NCI-H345 treated with DMSO at 0.1 percent for 48 hours (cell line): ENCODE data around the gene BLOC1S6.

ENCODE experiments used
- DNase-seq: peaks from one replicate; lab custom pipeline; 2025; ENCODE audit not compliant: unreplicated experiment; lab: John Stamatoyannopoulos, UW

BLOC1S6 gene

DNA sequence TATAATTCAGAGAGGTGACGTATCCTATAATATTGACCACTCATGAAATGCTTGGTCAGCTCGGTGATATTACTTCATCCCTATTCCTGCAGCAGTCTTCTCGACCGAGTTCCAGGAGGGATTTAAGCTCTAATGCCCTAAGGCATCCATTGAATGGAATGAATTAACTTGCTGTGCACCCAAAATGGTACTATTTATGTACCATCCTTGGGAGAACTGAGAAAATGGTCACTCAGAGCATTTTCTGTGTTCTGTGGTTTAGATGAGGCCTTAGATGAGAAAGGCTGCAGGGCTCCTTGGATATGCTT lies 638 bp downstream of the BLOC1S6 start:
- DNase-seq, result no peak

DNA sequence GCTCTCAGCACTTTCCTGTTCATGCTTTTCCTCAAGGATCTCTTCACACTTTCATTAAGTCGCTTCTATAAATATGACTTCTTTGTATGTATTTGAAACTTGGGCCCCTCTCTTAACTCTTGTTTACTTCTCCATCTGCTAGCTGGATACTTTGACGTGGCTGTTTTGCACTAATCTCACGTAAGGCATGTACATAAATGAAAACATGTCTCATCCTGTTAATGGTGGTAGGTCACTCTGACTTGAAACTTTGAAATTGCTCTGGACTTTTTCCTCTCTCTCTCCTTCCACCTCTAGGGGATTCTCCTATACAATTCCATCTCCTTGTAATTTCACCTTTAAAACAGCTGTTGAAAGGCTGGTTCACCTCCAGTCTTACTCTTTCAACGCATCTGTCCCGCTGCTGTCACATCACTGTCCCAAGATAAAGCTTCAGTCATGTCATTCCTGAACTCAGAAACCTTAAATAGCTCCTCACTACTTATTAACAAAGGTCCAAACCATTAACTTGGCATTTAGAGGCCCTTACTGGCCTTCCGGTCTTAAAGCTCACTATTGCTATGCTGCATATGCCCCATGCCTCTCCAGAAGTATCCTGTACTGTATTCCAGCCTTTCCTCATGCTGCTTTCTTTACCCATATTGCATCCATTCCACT lies 1.2 kb downstream of the BLOC1S6 start:
- DNase-seq, result no peak

DNA sequence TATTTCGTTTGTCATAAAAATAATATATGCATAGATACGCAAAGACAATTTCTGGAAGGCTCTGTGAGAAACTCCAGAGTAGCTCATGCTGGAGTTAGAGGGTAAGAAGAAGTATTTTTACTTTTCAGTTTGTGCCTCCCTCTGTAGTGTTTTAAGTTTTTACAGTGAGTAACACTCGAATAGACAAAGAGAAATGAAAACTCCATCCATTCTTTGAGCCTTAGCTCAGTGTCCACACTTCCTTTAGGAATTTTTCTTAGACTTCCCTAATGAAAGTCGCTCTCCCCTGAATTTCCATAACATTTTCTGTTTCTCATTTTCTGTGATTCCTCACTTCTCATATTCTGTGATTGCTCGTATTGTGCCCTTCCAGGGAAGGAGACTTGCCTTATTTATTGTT lies 2.1 kb downstream of the BLOC1S6 start:
- no peak for DNase-seq

DNA sequence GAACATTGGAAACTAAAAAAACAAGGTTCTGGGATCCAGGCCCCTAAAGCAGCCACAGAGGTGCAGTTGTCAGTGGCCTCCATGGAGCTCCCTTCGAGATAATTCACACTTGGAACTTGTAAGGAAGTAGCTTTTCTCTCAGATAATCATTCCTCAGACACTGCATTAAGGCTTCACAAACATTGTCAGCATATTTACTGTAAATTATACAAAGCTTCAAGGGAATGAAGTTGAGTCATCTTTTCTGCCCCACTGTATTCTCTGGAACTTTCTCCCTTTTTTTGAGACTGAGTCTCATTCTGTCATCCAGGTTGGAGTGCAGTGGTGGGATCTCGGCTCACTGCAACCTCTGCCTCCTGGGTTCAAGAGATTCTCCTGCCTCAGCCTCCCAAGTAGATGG lies 7.1 kb downstream of the BLOC1S6 start:
- no peak for DNase-seq

DNA sequence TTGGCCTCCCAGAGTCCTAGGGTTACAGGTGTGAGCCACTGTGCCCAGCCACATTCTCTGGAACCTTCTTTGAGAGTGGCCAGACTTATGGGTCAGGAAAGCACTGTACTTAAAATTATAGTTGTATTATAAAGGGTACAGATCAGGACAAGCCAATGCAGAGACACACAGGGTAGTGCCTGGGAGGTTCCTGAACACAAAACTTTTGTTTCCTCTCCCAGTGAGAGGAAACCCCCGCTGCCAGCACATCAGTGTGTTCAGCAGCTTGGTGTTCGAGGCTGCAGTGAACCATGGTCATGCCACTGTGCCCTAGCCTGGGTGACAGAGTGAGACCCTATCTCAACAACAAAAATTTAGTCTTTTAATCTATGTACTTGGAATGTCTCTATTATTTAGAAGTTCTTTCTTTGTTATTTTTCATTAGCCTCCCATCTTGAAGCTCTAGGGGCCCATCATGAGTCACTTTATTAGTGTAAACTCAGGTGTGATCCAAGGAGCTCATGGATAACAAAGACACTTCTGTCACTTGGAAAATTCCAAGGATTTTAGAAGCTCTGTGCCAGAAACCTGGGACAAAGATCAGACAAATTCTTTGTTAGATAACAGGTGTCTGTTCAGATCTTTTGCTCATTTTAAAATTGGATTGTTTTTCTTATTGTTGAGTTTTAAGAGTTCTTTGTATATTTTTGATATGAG lies 7.8 kb downstream of the BLOC1S6 start:
- DNase-seq, result no peak

DNA sequence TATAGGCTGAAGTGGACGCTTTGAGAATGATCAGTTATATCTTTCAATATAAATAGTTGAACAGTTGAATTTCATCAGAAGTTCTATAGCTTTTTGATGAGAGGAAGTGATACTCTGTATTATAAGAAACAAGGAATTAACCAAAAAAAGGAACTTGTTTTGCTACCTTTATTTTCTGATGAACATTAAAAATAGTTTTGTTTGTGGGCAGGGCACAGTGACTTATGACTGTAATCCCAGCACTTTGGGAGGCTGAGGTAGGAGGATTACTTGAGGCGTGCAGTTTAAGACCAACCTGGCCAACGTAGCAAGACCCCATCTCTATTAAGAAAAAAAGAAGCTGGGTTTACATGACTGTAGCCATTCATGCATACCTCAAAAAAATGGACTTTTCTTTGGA lies 16.7 kb downstream of the BLOC1S6 start:
- DNase-seq, result no peak

DNA sequence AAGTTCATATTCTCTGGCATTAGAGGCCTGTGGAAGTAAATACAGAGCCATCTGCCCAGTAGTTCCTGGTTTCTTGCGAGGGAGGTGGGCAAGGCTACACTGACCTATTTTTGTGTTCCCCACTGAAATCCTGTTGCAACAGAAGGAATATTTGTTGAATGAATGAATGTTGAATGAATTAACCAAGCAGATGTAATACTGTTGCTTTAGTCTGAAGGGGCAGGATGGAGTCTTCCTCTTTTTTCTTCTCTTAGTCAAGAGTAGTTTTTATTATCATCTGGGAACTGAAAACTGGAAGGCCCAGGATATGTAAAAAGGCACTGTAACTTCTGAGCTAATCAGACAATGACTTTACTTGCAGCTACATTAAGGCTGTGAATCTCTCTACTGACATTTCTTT lies 17.1 kb downstream of the BLOC1S6 start:
- no peak for DNase-seq

DNA sequence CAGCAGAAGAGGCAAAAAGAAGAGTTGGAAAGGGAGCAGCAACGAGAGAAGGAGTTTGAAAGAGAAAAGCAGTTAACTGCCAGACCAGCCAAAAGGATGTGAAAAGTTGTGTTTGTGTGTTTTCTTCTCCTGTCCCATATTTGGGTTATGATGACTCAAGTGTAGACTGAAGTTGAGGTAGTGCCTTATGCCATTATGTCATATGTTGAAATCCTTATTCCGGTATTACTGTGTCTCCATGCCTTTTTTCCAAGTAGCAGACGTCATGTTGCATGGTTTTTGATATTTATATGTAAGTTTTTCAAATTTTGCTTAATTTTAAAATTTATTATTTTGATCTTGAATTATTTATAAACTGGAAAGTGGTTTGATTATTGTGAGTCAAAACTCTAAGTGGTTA lies 19.2 kb downstream of the BLOC1S6 start:
- DNase-seq, result no peak

DNA sequence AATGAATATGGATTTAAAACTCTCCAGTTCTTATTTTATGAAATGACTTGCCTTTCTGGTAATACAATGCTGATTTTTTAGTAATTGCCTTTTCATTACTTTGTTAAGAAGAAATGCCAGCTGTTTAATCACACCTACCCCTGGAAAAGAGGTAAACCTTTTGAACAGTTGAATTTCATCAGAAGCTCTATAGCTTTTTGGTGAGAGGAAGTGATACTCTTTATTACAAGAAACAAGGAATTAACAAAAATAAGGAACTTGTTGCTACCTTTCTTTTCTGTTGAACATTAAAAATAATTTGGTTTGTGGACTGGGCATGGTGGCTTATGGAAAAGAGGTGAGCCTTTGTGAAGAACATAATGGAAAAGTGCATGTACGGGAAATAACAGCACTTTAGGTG lies 19.7 kb downstream of the BLOC1S6 start:
- no peak for DNase-seq

DNA sequence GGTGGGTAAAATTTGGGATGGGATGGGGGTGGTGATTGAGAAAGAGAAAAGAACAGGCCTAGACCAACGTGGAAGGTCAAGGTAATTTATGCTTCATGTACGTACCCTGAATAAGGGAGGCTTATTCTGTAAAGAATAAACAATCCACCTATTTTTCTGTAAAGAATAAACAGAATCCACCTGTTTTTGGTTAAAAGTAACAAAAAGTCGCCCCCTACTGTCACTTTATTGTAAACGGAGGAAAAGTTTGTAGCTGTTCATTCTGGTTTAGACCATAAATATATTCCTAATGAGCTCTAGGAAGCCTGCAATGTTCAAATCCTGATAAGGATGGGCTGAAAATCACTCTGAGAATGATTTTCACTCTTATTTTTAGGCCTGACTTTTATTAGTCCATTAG lies 24.1 kb downstream of the BLOC1S6 start:
- DNase-seq, result no peak

DNA sequence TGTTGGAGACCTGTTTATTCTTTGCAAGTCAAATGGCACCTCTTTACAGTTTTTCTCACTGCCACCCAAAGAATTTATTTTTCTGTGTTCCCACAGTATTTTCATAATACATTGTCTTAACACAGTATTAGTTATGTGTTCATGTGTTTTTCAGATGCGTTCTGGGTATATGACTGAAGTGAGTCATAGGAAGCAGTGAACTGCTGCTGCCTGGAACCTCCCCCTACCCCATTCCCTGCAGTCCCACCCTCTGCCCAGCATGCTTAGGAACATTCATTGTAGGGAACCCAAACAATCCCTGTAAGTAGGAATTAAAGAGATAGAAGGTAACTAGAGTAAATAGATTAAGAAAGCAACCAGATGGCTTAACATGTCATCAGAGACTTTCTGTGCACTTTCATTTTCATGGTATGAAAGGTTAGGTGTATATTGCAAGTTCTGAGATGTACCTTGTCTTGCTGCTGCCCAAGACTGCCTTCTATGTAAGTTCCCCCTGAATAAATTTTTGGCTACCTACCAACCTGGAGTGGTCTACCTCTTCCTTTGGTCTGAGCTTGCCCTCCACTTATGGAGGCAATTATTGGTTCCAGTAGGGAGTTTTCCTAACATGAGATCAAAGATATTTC lies 25.7 kb downstream of the BLOC1S6 start:
- no peak for DNase-seq

DNA sequence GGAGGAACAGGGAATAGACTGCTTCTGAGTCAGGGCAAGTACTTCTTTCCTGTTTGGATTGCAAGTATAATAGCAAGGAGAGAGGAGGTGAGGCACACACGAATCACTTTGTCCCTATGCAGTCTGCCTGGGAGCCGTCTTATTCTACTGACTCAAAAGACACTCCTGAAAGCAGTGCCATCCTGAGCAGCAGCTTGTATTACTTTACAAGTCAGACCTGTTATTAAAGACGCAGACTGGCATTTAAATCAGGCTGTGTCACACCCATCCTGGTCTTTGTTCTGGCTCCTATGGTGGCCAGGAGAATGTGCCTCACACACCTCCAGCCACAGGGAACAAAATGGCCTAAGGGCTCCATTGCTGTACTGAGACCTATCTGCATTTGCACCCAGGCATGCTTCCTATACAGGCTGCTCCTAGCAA lies 29.7 kb downstream of the BLOC1S6 start:
- no peak for DNase-seq

DNA sequence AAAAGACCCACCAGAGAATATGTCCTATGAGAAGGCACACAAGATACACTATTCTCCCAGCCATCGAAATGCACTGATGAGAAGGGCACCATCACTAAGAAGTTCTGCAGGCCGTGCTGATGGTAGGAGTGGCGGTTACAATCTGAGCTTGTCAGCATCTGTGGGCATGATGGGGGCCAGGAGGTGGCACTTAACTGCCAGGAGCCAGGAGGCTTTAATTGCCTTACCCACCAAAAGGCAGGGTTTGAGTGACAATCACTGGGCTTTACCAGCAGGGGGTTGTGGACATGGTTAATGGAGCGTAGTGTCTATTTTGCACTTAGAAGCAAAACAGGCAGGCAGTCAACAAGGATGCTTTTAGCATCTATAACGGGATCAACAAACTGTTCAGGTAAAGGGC lies 31.6 kb downstream of the BLOC1S6 start:
- peak; percentile 4 for DNase-seq

DNA sequence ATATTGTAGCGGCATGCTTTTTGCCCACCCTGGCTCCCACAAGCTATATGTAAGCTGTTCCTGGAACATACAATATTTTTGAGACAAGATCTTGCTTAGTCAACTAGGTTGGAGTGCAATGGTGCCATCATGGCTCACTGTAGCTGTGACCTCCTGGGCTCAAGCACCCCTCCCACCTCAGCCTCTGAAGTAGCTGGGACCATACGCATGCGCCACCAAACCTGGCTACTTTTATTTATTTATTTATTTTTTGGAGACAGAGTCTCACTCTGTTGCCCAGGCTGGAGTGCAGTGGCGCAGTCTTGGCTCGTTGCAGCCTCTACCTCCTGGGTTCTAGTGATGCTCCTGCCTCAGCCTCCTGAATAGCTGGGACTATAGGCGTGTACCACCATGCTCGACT lies 41.0 kb downstream of the BLOC1S6 start:
- no peak for DNase-seq

DNA sequence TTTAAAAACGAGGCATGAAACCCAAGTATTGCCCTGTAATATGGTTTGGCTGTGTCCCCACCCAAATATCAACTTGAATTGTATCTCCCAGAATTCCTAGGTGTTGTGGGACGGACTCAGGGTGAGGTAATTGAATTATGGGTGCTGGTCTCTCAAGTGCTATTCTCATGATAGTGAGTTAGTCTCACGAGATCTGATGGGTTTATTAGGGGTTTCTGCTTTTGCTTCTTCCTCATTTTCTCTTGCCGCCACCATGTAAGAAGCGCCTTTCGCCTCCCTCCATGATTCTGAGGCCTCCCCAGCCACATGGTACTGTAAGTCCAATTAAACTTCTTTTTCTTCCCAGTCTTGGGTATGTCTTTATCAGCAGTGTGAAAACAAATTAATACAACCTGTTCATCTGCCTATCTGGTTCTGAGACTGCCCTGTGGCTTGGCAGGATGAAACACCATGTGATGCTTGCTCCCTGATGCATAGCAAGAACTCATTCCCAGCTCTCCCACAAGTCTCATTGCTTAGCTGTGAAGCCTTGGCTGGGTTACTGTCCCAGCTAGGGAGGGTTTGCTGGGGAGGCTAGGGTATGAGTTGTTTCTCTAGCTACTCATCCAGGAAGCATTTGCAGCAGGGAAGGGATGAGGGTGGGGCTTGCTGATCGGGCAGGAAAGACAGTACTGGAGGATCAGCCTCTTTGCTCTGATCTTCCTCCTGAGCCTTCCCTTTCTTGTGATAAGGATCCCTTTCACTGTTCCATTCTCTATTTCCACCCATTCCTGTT lies 43.9 kb downstream of the BLOC1S6 start:
- no peak for DNase-seq

DNA sequence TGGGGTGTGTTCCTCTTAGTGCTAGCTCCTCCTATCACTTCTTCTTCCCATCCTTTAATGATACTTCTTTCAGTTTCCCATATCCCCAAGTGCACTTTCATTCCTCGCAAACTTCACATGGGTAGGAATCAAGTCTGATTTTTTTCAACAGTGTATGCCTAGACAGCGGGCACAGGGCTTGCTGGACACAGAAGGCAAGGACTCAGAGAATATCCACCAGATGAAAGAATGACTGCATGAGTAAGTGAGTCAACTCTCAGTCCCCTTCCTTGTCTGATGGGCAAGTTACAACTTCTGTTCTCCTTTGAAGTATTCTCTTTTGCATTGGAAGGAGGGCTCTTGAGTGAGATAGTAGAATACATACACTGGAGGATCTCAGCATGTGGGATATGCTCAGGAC lies 44.6 kb downstream of the BLOC1S6 start:
- no peak for DNase-seq

DNA sequence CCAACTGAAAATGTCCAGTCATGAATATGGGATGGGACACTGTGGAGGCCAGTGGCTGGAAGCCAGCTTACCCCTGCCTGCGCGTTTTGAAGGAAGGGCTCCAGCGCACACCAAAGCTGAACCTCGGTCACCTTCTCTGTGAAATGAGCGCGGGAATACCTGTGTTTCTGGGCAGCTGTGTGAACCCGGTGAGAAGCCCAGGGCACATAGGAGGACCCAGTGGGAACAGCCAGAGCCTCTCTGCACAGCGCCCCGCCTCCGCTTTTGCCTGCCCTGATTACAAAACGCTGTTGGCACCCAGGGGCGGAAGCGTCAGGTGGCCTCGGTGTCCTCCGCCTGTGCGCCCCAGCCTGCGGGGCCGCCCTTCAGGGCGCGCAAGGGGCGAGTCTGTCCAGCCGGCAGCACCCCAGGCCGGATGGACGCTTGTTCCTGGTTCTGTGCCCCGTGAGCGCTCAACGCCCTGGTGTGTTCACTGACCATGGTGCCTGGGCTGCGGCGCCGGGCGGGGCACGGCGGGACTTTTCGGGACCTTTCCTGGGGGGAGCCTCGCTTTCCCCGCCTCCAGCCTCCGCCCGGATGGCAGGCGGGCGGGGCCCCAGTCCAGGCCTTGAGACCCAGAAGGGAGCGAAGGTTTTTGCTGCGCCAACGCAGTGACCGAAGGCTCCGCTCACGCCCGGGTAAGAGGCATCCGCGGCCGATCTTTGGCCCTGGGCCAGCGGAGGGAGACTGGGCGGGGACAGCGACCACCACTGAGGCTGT lies 47.4 kb downstream of the BLOC1S6 start, which contains the start of gene SQOR:
TSS of gene SQOR (plus strand) at position 598 of the 759 bp plus-strand sequence. CDS start 23,895 bp downstream, outside the sequence.
- DNase-seq, result peak; percentile 16

DNA sequence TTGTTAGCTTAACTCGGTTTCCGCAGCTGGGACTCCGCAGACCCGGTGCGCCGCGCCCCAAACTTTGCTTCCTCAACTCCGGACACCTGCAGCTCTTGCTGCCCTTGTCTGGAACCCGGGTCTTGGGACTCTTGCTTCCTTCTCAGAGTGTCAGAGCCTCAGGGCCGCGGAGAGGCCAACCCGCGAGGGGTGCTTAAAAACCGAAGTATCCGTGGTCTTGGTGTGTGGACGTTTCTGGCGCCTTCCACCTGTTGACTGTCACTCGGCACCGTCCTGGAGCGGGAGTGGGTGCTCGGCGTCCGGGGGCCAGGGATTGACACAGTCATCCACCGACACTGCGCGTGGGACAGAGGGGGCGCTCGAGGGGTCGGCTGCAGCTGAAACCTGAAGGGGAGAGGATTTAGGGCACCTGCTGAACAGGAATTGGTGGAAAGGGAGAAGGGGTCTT lies 48.0 kb downstream of the BLOC1S6 start:
- DNase-seq, result no peak

DNA sequence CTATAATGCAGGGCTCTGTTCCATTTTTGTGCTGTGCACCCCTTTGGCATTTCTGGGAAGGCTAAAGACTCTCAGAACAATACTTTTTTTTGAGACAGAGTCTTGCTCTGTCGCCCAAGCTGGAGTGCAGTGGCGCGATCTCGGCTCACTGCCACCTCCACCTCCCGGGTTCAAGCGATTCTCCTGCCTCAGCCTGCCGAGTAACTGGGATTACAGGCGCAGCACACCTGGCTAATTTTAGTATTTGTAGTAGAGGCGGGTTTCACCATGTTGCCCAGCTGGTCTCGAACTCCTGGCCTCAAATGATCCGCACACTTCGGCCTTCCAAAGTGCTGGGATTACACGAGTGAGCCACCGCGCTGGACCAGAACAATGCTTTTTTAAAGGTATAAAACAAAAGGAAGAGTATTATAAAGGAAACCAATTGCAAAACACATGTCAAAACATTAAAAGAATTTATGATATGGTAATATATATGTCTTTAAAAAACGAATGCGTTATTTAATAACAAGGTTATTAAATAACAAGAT lies 48.6 kb downstream of the BLOC1S6 start:
- no peak for DNase-seq

DNA sequence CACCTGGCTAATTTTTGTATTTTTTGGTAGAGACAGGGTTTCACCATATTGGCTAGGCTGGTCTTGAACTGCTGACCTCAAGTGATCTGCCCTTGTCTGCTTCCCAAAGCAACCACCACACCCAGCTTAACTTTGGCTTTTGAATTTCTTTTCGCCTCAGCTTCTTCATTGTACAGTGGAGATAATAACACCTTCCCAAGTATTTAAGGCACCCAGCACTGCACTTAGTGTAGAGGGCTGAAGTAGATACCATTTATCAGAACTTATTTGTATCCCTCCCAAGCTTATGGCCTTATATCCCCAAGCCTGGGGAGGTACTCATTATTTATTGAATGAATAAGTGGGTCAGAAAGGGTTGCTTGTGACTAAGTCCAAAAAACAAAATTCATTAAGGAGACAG lies 50.0 kb downstream of the BLOC1S6 start:
- DNase-seq, result no peak

DNA sequence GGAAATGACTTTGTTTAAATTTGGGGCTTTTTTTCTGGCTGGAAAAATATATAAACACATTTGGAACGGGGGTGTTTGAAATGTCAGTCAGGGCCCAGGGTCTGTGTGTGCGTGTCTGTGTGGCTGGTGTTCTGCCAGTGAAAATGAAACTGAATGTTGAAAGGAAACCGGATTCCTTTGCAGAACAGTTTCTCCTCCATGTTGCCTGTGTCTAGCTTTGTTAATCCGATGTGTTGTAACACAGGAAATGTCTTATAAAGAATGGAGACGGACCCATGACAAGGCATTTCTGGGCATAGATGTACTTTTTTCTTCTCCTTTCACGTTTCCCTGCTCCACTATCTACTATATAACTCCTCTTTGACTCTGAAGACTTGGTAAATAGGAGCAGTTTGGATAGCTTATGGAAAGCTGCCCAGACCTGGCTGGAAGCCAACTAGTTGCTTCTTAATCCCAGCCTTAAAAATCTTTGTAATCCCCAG lies 50.4 kb downstream of the BLOC1S6 start:
- DNase-seq, result no peak
